WTC11 (cell line): Measurements from ENCODE around the gene RAPGEF2. TPM values are rescaled to one million over a fixed set of nuclear protein-coding genes. Genes with fewer than 3 reads are reported as not detected.

ENCODE experiments used
- ATAC-seq: fragments of 200-7000 bp; cut with Tn5 transposase; 2 replicates; pipeline ENCODE4 v1.10.0; 2021; ENCODE audit warnings: mild to moderate bottlenecking, moderate library complexity
- CTCF ChIA-PET: fragments of 300-600 bp; sonication (Branson Sonifier 250); formaldehyde crosslinking; loops from one replicate; lab custom pipeline; 2021; ENCODE audit warnings: antibody characterized with exemption; lab: Charles Lee
- POLR2A ChIA-PET: fragments of 350-600 bp; sonication (Branson Sonifier 250); formaldehyde crosslinking; loops from one replicate; lab custom pipeline; 2021; ENCODE audit warnings: antibody characterized with exemption; lab: Charles Lee
- DNase-seq: peaks from one replicate; pipeline ENCODE4 v3.0.0; 2021; ENCODE audit warnings: low spot score
- H3K27ac Mint-ChIP-seq: 2 replicates; pipeline ENCODE4 v1.8.0; 2021; ENCODE audit warnings: mixed read lengths
- H3K27me3 Mint-ChIP-seq: 2 replicates; pipeline ENCODE4 v1.8.0; 2021; ENCODE audit warnings: low read depth, mild to moderate bottlenecking, moderate library complexity, mixed read lengths
- H3K36me3 Mint-ChIP-seq: 2 replicates; pipeline ENCODE4 v1.8.0; 2021; ENCODE audit warnings: mixed read lengths
- H3K4me1 Mint-ChIP-seq: 2 replicates; pipeline ENCODE4 v1.8.0; 2022; ENCODE audit warnings: mixed read lengths
- H3K4me3 Mint-ChIP-seq: 2 replicates; pipeline ENCODE4 v1.8.0; 2021; ENCODE audit warnings: mild to moderate bottlenecking, moderate library complexity, mixed read lengths
- H3K9me3 Mint-ChIP-seq: 2 replicates; pipeline ENCODE4 v1.8.0; 2021; ENCODE audit warnings: mixed read lengths
- AFF4 ChIP-seq: sonication (generic); formaldehyde crosslinking; IDR thresholded peaks from 2 replicates; pipeline ENCODE4 v1.8.1; 2023; ENCODE audit warnings: mild to moderate bottlenecking, missing genetic modification reagents, borderline replicate concordance
- ATF6 ChIP-seq: sonication (generic); formaldehyde crosslinking; IDR thresholded peaks from 2 replicates; pipeline ENCODE4 v1.8.1; 2023; ENCODE audit warnings: mild to moderate bottlenecking, missing genetic modification reagents
- CTCF ChIP-seq: fragments of 200-600 bp; IDR thresholded peaks from 2 replicates; pipeline ENCODE4 v1.8.0; 2022; ENCODE audit warnings: antibody characterized with exemption
- ESRRA ChIP-seq: sonication (generic); formaldehyde crosslinking; IDR thresholded peaks from 2 replicates; pipeline ENCODE4 v1.8.1; 2022; ENCODE audit warnings: mild to moderate bottlenecking, missing genetic modification reagents, borderline replicate concordance
- FOXK1 ChIP-seq: sonication (generic); formaldehyde crosslinking; IDR thresholded peaks from 2 replicates; pipeline ENCODE4 v1.8.0; 2022; ENCODE audit warnings: mild to moderate bottlenecking, moderate library complexity, missing genetic modification reagents
- IRF1 ChIP-seq: sonication (generic); formaldehyde crosslinking; IDR thresholded peaks from 2 replicates; pipeline ENCODE4 v1.8.0; 2023; ENCODE audit warnings: missing genetic modification reagents
- NFATC4 ChIP-seq: fragments of 250-450 bp; sonication (Bioruptor Pico); IDR thresholded peaks from 2 replicates; pipeline ENCODE4 v1.9.0; 2021; ENCODE audit warnings: mild to moderate bottlenecking
- NR1H2 ChIP-seq: sonication (generic); formaldehyde crosslinking; IDR thresholded peaks from 2 replicates; pipeline ENCODE4 v1.9.0; 2021; ENCODE audit warnings: mild to moderate bottlenecking, moderate library complexity, missing genetic modification reagents
- NR3C1 ChIP-seq: sonication (generic); formaldehyde crosslinking; conservative IDR thresholded peaks from 2 replicates; pipeline ENCODE4 v1.8.1; 2023; ENCODE audit warnings: low read depth, mild to moderate bottlenecking, missing genetic modification reagents
- SP1 ChIP-seq: sonication (generic); formaldehyde crosslinking; conservative IDR thresholded peaks from 2 replicates; pipeline ENCODE4 v1.8.1; 2022; ENCODE audit warnings: missing genetic modification reagents
- TEAD1 ChIP-seq: sonication (generic); formaldehyde crosslinking; IDR thresholded peaks from 2 replicates; pipeline ENCODE4 v1.8.0; 2022; ENCODE audit warnings: mild to moderate bottlenecking, missing genetic modification reagents
- TP53 ChIP-seq: sonication (generic); formaldehyde crosslinking; IDR thresholded peaks from 2 replicates; pipeline ENCODE4 v1.8.1; 2023; ENCODE audit warnings: mild to moderate bottlenecking, missing genetic modification reagents
- USF1 ChIP-seq: sonication (generic); formaldehyde crosslinking; IDR thresholded peaks from 2 replicates; pipeline ENCODE4 v1.8.0; 2022; ENCODE audit warnings: mild to moderate bottlenecking, missing genetic modification reagents
- USF2 ChIP-seq: sonication (generic); formaldehyde crosslinking; IDR thresholded peaks from 2 replicates; pipeline ENCODE4 v1.8.1; 2023; ENCODE audit warnings: mild to moderate bottlenecking, missing genetic modification reagents, moderate library complexity
- ZSCAN18 ChIP-seq: fragments of 250-450 bp; sonication (Bioruptor Pico); IDR thresholded peaks from 2 replicates; pipeline ENCODE4 v2.1.2; 2022; ENCODE audit warnings: mild to moderate bottlenecking, moderate library complexity
- total RNA-seq: library from RNA; stranded (reverse); gene quantifications from 3 replicates; pipeline ENCODE4 v1.2.3, GENCODE V29; 2021

The RAPGEF2 gene
- total RNA-seq, 1 experiment from 2014 or later = 40.6 TPM

- no peaks in the 10 kb centered on the region for H3K9me3 Mint-ChIP-seq
- H3K36me3 Mint-ChIP-seq = peaks cover 3% of the 10 kb centered on the region
- ATAC-seq (no peak), DNase-seq (no peak)
- peaks cover 9% of the 10 kb centered on the region for H3K4me1 Mint-ChIP-seq
- H3K27ac Mint-ChIP-seq = no peak overlapping the region
- no peaks in the 10 kb centered on the region for H3K27me3 Mint-ChIP-seq
- TF ChIP-seq NR1H2 (CRISPR knock-in tag) = no peak
- ChIA-PET CTCF (no interaction called here), POLR2A (no interaction called here)
- no peak overlapping the region for H3K4me3 Mint-ChIP-seq
Measured at GRCh38 chr4:159317203-159317602, 214.3 kb downstream of the RAPGEF2 start.

GRCh38 chr4:159319027-159319426 is 216.1 kb downstream of the RAPGEF2 start:
- ChIA-PET CTCF (no interaction called here), POLR2A (interaction anchor here (0.6 kb wide), 1 partner anchor 188 kb away, joined by 3 read pairs; no protein-coding TSS in a partner anchor)
- Mint-ChIP-seq H3K9me3 (no peaks in the 10 kb centered on the region), H3K4me3 (no peak overlapping the region), H3K27ac (no peak overlapping the region), H3K4me1 (peaks cover 9% of the 10 kb centered on the region), H3K27me3 (no peaks in the 10 kb centered on the region), H3K36me3 (peaks cover 15% of the 10 kb centered on the region)
- ATAC-seq (0 out of 2 replicates have a peak, but pooled peaks have one; percentile 46), DNase-seq (peak; percentile 30)
- TF ChIP-seq USF2 (no peak), ATF6 (CRISPR knock-in tag) (no peak)

GRCh38 chr4:159326480-159326879 is 223.6 kb downstream of the RAPGEF2 start:
- DNase-seq = no peak
- no peaks in the 10 kb centered on the region for H3K27me3 Mint-ChIP-seq
- H3K9me3 Mint-ChIP-seq = no peaks in the 10 kb centered on the region
- no peak overlapping the region for H3K4me3 Mint-ChIP-seq
- H3K27ac Mint-ChIP-seq = peak overlapping the region; percentile 75; the same call in 1 of the 2 replicates
- ChIA-PET CTCF (no interaction called here), POLR2A (no interaction called here)
- TF ChIP-seq NFATC4 (CRISPR knock-in tag) = no peak
- no peak for TF ChIP-seq ESRRA (CRISPR knock-in tag)
- no peak for TF ChIP-seq TP53 (CRISPR knock-in tag)
- TF ChIP-seq SP1 (CRISPR knock-in tag) = no peak
- TF ChIP-seq NR3C1 (CRISPR knock-in tag) = no peak
- no peak for TF ChIP-seq TEAD1 (CRISPR knock-in tag)
- TF ChIP-seq IRF1 (CRISPR knock-in tag) = no peak
- TF ChIP-seq CTCF = no peak
- no peak for TF ChIP-seq ZSCAN18
- ATAC-seq = no peak
- H3K4me1 Mint-ChIP-seq = no peaks in the 10 kb centered on the region
- peaks cover 18% of the 10 kb centered on the region for H3K36me3 Mint-ChIP-seq

- H3K4me1 Mint-ChIP-seq = no peaks in the 10 kb centered on the region
- CTCF ChIA-PET = no interaction called here
- peaks cover 14% of the 10 kb centered on the region for H3K36me3 Mint-ChIP-seq
- H3K27me3 Mint-ChIP-seq = no peaks in the 10 kb centered on the region
- ATAC-seq (no peak), DNase-seq (no peak)
- no peak overlapping the region for H3K27ac Mint-ChIP-seq
- POLR2A ChIA-PET = no interaction called here
- no peak overlapping the region for H3K4me3 Mint-ChIP-seq
- no peaks in the 10 kb centered on the region for H3K9me3 Mint-ChIP-seq
- TF ChIP-seq FOXK1 (CRISPR knock-in tag) = no peak
- TF ChIP-seq NFATC4 (CRISPR knock-in tag) = no peak
- no peak for TF ChIP-seq AFF4 (CRISPR knock-in tag)
- TF ChIP-seq USF1 (CRISPR knock-in tag) = no peak
Measured at GRCh38 chr4:159328766-159329165, 225.9 kb downstream of the RAPGEF2 start.
